Stimulated activated CD4-positive, alpha-beta T cell treated with anti-CD3 and anti-CD28 coated beads, Interleukin-12 subunit alpha, Interleukin-12 subunit beta, amount 100 ng/mL, for 24 hours (primary cell): Measurements from ENCODE around the gene GAGE12E.
"Not testable (repeated sequence)": the region's sequence is repeated elsewhere in the genome, so short reads cannot be mapped to it uniquely, and the experiment has no call there.

Experiments used
- DNase-seq, 2 experiments: peaks; one replicate each; pipeline ENCODE4 v3.0.0-alpha.2; 2020; ENCODE audit warnings: low read depth in 2 of 2

The GAGE12E gene, protein sequence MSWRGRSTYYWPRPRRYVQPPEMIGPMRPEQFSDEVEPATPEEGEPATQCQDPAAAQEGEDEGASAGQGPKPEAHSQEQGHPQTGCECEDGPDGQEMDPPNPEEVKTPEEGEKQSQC

DNA sequence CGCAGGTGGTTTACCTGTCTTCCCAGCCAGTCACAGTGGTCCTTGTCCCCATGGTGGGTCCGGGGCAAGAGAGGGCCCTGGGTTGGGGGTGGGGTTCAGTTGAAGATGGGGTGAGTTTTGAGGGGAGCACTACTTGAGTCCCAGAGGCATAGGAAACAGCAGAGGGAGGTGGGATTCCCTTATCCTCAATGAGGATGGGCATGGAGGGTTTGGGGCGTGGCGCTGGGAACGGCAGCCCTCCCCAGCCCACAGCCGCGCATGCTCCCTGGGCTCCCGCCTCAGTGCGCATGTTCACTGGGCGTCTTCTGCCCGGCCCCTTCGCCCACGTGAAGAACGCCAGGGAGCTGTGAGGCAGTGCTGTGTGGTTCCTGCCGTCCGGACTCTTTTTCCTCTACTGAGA is at the start of gene GAGE12E:
Gene GAGE12E, plus strand, starts transcription at position 301 of the 400 bp plus-strand sequence. CDS start 1,155 bp downstream, outside the sequence.
- DNase-seq: not testable (repeated sequence)

DNA sequence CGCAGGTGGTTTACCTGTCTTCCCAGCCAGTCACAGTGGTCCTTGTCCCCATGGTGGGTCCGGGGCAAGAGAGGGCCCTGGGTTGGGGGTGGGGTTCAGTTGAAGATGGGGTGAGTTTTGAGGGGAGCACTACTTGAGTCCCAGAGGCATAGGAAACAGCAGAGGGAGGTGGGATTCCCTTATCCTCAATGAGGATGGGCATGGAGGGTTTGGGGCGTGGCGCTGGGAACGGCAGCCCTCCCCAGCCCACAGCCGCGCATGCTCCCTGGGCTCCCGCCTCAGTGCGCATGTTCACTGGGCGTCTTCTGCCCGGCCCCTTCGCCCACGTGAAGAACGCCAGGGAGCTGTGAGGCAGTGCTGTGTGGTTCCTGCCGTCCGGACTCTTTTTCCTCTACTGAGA is 19.2 kb upstream of the GAGE12E start, which contains the start of gene GAGE12C:
Gene GAGE12C, plus strand, starts transcription at position 301 of the 400 bp plus-strand sequence. CDS start 1,155 bp downstream, outside the sequence.
- DNase-seq: not testable (repeated sequence)

DNA sequence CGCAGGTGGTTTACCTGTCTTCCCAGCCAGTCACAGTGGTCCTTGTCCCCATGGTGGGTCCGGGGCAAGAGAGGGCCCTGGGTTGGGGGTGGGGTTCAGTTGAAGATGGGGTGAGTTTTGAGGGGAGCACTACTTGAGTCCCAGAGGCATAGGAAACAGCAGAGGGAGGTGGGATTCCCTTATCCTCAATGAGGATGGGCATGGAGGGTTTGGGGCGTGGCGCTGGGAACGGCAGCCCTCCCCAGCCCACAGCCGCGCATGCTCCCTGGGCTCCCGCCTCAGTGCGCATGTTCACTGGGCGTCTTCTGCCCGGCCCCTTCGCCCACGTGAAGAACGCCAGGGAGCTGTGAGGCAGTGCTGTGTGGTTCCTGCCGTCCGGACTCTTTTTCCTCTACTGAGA is 9.7 kb upstream of the GAGE12E start, which contains the start of gene GAGE12D:
Gene GAGE12D, plus strand, starts transcription at position 301 of the 400 bp plus-strand sequence. CDS start 1,155 bp downstream, outside the sequence.
- not testable (repeated sequence) for DNase-seq

DNA sequence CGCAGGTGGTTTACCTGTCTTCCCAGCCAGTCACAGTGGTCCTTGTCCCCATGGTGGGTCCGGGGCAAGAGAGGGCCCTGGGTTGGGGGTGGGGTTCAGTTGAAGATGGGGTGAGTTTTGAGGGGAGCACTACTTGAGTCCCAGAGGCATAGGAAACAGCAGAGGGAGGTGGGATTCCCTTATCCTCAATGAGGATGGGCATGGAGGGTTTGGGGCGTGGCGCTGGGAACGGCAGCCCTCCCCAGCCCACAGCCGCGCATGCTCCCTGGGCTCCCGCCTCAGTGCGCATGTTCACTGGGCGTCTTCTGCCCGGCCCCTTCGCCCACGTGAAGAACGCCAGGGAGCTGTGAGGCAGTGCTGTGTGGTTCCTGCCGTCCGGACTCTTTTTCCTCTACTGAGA is 9.5 kb downstream of the GAGE12E start, which contains the start of gene GAGE12F:
Gene GAGE12F, plus strand, starts transcription at position 301 of the 400 bp plus-strand sequence. CDS start 1,155 bp downstream, outside the sequence.
- DNase-seq: not testable (repeated sequence)

DNA sequence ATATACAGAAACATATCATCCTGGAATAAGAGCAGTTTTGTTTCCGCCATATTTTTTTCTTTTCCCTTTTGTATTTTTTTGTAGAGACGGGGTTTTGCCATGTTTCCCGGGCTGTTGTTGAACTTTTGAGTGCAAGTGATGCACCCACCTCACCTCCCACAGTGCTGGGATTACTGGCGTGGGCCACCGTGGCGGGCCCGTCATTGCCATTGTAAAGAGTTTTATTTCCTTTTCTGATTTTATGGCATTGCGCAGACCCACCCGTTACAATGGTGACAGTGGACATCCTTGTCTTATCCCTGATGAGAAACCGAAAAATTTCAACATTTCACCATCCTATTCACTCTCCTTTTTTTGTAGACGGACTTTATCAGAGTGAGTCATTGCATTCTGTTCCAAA is 17.6 kb downstream of the GAGE12E start:
- not testable (repeated sequence) for DNase-seq

DNA sequence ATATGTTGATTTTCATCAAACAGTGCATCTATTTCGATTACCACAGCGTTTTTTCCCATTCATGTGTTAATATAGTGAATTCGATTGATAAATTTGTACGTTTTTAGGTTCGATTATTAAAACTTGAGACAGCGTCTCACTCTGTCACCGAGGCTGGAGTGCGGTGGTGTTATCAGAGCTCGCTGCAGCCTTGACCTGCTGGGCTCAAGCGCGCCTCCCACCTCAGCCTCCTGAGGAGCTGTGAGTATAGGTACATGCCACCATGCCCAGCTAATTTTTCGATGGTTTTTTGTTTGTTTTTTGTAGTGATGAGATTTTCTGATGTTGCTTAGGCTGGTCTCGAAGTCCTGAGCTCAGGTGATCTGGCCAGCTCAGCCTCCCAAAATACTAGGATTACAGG is 18.1 kb downstream of the GAGE12E start:
- not testable (repeated sequence) for DNase-seq

DNA sequence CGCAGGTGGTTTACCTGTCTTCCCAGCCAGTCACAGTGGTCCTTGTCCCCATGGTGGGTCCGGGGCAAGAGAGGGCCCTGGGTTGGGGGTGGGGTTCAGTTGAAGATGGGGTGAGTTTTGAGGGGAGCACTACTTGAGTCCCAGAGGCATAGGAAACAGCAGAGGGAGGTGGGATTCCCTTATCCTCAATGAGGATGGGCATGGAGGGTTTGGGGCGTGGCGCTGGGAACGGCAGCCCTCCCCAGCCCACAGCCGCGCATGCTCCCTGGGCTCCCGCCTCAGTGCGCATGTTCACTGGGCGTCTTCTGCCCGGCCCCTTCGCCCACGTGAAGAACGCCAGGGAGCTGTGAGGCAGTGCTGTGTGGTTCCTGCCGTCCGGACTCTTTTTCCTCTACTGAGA is 19.0 kb downstream of the GAGE12E start, which contains the start of gene GAGE12G:
Gene GAGE12G, plus strand, starts transcription at position 301 of the 400 bp plus-strand sequence. CDS start 1,155 bp downstream, outside the sequence.
- DNase-seq: not testable (repeated sequence)

DNA sequence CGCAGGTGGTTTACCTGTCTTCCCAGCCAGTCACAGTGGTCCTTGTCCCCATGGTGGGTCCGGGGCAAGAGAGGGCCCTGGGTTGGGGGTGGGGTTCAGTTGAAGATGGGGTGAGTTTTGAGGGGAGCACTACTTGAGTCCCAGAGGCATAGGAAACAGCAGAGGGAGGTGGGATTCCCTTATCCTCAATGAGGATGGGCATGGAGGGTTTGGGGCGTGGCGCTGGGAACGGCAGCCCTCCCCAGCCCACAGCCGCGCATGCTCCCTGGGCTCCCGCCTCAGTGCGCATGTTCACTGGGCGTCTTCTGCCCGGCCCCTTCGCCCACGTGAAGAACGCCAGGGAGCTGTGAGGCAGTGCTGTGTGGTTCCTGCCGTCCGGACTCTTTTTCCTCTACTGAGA is 28.6 kb downstream of the GAGE12E start, which contains the start of gene GAGE12H:
Gene GAGE12H, plus strand, starts transcription at position 301 of the 400 bp plus-strand sequence. CDS start 1,155 bp downstream, outside the sequence.
- DNase-seq: not testable (repeated sequence)

DNA sequence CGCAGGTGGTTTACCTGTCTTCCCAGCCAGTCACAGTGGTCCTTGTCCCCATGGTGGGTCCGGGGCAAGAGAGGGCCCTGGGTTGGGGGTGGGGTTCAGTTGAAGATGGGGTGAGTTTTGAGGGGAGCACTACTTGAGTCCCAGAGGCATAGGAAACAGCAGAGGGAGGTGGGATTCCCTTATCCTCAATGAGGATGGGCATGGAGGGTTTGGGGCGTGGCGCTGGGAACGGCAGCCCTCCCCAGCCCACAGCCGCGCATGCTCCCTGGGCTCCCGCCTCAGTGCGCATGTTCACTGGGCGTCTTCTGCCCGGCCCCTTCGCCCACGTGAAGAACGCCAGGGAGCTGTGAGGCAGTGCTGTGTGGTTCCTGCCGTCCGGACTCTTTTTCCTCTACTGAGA is 38.1 kb downstream of the GAGE12E start, which contains the start of gene GAGE2A:
Gene GAGE2A, plus strand, starts transcription at position 301 of the 400 bp plus-strand sequence. CDS start 1,155 bp downstream, outside the sequence.
- DNase-seq: not testable (repeated sequence)

DNA sequence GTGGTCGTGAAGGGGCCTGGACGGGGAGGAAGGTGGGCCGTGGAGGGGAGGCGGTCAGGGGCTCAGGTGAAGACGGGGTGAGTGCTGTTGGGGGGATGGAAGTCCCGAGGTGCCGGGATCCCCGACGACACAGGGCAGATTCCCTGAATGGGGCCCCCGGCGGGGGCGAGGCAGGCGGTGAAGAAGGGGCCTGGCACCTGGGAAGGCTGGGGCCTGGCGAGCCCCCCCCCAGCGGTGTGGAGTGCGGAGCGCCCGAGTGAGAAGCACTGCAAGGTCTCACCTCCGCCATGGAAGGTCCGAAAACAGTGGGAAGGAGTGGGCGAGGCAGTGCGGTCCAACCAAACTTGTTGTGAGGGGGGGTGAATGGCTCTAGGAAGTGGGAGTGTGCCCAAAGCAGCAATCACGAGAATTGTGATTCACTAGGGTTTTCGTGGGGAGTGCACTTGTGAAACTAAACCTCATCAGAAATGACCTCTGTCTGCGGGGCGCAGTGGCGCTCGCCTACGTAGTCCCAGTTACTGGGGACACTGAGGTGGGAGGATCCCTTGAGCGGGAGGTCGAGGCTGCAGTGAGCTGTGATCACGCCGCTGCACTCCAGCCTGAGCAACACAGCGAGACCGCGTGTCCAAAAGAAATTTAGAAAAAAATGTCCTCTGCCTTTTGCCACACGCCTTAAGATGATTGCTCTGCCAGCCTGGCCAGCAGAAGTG is 38.8 kb downstream of the GAGE12E start:
- not testable (repeated sequence) for DNase-seq

DNA sequence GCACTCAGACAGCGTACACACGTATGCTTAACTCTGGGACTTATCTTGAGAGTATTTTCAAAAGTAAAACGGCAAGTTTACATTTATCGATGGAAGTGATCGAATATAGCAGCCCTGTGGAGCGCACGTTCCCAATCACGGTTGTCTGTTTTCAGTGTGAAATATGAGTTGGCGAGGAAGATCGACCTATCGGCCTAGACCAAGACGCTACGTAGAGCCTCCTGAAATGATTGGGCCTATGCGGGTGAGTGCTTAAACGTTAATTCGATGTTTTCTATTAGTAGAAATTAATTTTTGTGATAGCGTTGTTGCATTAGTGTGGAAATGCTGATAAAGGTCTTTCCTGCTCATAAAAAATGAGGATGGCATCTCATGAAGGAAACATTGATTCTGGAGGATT is 39.4 kb downstream of the GAGE12E start:
- DNase-seq: not testable (repeated sequence)

DNA sequence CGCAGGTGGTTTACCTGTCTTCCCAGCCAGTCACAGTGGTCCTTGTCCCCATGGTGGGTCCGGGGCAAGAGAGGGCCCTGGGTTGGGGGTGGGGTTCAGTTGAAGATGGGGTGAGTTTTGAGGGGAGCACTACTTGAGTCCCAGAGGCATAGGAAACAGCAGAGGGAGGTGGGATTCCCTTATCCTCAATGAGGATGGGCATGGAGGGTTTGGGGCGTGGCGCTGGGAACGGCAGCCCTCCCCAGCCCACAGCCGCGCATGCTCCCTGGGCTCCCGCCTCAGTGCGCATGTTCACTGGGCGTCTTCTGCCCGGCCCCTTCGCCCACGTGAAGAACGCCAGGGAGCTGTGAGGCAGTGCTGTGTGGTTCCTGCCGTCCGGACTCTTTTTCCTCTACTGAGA is 47.6 kb downstream of the GAGE12E start, which contains the start of gene GAGE1:
Gene GAGE1, plus strand, starts transcription at position 301 of the 400 bp plus-strand sequence. CDS start 1,155 bp downstream, outside the sequence.
- not testable (repeated sequence) for DNase-seq
